DMS 273 (cell line): ENCODE measurements around the gene AREL1.

Experiments
- DNase-seq: peaks from one replicate; lab custom pipeline; 2025; ENCODE audit not compliant: unreplicated experiment; lab: John Stamatoyannopoulos, UW

The AREL1 gene

DNA sequence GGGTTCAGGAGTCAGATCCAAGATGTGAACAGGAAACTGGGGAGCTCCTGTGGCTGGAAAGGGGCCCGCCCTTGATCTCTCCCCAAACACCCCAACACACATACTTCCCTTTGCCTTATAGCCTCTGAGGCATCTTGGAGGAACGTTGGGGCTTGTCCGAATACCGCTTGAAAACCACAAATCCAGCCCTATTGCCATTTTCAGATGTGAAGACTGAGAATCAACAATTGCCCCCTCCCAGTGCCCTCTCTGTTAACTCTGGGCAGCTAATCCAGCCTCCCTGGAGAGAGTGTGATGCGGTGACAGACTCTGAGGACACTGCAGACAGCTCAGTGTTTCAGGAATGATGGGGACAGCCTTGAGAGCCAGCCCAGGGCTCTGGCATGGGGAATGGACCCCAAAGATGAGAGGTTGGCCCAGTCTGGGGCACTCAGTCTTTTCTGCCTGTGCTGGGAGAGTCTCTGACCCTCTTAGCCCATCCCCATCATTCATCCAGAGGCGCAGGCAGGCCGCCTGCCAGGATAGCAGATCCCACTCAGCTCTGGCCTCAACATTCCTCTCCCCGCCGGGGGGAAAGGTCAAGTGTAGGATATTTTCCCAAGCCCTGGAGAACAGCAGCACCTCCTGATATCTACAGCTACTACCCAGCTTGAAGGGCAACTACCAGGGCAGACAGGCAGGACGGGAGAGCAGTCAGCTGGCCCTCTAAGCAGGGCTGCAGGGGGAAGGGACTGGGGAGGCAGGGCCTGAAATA is 76.3 kb downstream of the AREL1 start:
- no peak for DNase-seq

GRCh38 chr14:74635847-74636246 is 77.0 kb downstream of the AREL1 start:
- DNase-seq: no peak

- DNase-seq: peak; percentile 84
These were observed 77.9 kb downstream of the AREL1 start for GRCh38 chr14:74634964-74635363.

- peak; percentile 84 for DNase-seq
These were observed 78.4 kb downstream of the AREL1 start for GRCh38 chr14:74634481-74634880.

DNA sequence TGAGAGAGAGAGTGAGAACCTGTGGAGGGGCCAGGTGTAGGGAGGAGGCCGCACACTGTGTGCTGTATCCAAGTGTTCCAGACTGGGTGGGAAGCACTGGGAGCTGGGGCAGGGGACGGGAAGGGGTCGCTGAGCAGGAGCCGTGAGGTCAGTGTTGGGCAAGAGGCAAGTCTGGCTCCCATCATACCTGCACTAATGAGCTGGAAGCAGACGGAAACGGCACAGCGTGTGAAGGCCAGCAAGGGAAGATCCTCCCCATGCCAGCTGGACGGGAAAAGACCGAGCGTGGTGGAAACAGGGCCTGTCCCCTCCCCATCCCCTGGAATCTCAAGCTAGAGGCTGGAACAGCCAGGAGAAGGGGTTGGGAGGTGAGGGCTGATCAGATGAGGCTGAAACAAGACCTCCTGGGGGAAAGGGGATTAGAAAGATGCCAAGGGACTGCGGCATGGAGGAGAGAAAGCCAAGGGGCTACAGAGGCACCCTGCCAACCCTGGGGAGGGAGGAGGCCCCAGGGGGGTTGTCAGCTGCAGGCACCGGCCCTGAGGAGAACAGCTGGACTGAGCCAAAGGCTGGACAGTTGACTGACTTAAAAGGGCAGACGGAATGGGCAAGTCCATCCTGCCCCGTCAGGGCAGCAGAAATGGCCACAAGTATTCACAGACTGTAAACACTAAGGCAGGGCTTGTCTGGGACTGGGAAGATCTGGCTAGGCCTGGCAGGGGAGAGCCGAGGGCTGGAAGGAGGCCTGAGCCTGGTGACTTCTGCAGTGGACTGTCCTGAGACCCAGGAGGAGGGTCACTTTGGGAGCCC is 81.8 kb downstream of the AREL1 start:
- DNase-seq: no peak

GRCh38 chr14:74628418-74628817 is 84.5 kb downstream of the AREL1 start:
- no peak for DNase-seq

DNA sequence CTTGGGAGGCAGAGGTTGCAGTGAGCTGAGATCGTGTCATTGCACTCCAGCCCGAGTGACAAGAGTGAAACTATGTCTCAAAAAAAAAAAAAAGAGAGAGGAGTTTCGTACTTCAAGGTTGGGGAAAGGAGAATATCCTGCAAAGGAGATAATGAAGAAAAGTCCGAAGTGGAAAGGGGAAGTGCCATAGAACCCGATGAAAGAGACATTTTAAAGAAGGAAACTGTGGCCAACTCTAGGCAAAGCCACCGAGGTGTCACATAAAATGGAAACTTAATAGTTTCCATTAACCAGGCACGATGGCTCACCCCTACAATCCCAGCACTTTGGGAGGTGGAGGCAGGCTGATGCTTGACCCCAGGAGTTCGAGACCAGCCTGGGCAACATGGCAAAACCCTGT is 85.8 kb downstream of the AREL1 start:
- DNase-seq: no peak

DNA sequence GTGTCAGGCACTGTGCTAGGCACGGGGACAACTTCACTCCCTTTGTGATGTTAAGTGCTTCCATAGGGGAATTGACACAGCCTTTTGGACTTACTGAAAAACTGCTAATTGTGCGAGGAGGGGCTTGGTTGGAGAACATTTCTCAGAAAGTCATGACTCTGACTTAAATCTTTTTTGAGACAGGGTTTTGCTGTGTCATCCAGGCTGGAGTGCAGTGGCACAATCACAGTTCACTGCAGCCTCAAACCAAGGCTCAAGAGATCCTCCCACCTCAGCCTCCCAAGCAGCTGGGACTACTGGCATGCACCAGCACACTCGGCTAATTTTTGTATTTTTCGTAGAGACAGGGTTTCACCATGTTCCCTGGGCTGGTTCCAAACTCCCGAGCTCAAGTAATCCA is 90.6 kb downstream of the AREL1 start:
- DNase-seq: no peak

DNA sequence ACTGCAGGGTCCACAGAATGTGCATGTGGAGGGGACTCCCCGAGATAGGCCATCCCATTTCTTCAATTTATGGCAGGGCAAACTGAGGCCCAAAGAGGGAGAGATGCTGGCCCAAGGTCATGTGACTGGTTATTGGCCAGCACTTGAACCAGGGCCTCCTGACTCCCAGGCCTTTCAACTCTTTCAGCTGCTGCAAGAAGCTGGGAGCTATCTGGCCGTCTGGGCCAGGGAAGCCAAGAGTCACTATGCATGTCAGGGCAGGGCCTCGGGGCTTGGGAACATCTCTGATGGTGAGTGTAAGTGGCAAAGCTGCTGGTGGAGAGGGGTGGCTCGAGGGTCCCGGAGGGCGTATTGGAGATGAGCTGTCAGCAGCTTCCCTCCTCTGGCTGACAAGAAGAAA is 91.3 kb downstream of the AREL1 start:
- DNase-seq: no peak

DNA sequence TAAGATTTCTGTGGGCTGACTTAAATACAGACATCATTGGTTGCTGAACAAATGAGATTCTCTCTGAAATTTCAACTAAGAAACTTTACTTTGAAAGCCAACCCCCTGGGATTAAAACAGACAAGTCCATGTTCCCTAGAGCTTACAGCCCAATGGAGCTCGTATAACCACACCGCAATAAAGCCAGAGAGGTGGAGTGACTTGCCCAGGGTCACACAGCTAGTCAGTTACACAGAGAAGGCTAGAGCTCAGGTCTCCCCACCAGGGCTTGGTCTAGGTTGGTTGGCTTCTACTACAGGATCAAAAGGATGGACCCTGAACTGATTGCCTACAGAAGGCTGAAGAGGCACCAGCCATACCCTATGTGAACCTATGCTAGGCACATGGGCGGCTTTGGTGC is 92.0 kb downstream of the AREL1 start:
- DNase-seq: no peak

- DNase-seq: no peak
These were observed 92.4 kb downstream of the AREL1 start for GRCh38 chr14:74620497-74620921.

GRCh38 chr14:74619672-74620131 is 93.2 kb downstream of the AREL1 start:
- no peak for DNase-seq

DNA sequence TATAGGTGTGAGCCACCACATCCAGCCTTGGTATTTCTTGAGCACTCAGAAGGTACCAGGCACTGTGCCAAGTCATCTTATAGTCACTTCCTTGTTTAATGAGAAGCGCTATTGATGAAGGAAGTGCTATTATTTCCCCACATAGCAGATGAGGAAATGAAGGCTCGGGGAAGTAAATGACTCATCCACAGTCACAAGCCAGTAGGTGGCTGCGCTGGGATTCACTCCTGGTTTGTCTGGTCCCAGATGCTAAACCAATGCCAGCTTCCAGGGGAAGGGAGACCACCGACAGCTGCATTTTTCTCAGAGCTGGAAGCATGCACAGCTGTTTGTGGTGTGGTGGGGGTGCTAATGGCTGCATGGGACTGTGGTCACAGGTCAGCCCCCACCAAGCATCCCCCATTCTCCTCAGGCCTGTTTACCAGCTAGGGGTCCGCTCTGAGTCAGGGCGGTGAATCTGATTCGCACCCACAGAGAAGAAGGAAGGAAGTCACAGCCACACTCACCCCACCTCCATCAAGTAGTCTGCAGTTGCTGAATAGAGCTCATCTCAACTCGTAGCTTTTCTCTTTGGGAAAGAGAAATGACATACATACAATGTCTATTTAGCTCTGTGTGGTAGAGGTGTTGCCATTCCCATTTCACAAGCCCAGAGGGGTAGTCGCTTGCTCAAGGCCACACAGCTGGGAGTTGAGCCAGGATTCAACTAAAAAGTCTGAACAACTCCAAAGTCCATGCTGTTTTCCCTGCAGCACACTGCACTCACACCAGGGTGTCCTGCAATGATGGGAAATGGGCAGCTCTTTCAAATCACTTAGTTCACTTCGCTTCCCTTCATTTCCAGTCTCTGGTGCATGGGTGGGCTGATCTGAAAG is 94.6 kb downstream of the AREL1 start:
- DNase-seq: no peak

DNA sequence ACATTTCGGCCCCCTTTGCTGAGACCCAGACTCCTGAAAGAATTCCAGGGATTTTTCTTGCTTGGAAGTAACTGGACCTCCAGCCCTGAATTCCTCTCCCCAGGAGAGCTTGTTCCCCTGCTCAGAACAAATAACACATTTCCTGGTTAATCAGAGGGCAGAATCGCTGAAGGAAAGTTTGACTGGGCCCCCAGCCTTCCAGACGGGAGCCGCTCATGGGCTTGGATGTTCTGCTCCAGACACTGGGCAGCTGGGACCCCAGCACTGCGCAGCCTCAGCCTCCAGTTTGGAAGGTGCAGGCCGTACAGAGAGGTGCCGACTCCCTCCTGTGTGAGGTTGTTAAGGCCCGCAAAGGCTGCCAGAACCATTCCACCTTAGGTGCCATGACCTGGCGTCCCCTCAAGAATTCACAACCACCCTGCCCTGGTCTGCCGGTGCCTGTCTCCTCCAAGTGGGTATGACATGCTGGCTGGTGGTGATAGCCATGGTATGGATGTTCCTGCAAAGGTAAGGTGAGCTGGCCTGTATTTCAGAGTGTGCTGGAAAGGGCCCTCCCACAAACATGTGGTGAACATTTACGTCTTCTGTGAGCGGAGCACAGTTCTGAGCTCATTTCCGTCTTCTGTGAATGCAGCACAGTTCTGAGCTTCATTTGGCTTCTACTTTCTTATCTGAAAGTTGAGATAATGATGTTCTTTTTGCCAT is 95.7 kb downstream of the AREL1 start:
- no peak for DNase-seq

GRCh38 chr14:74616507-74616906 is 96.4 kb downstream of the AREL1 start:
- DNase-seq: no peak

GRCh38 chr14:74615735-74616134 is 97.1 kb downstream of the AREL1 start:
- DNase-seq: no peak

DNA sequence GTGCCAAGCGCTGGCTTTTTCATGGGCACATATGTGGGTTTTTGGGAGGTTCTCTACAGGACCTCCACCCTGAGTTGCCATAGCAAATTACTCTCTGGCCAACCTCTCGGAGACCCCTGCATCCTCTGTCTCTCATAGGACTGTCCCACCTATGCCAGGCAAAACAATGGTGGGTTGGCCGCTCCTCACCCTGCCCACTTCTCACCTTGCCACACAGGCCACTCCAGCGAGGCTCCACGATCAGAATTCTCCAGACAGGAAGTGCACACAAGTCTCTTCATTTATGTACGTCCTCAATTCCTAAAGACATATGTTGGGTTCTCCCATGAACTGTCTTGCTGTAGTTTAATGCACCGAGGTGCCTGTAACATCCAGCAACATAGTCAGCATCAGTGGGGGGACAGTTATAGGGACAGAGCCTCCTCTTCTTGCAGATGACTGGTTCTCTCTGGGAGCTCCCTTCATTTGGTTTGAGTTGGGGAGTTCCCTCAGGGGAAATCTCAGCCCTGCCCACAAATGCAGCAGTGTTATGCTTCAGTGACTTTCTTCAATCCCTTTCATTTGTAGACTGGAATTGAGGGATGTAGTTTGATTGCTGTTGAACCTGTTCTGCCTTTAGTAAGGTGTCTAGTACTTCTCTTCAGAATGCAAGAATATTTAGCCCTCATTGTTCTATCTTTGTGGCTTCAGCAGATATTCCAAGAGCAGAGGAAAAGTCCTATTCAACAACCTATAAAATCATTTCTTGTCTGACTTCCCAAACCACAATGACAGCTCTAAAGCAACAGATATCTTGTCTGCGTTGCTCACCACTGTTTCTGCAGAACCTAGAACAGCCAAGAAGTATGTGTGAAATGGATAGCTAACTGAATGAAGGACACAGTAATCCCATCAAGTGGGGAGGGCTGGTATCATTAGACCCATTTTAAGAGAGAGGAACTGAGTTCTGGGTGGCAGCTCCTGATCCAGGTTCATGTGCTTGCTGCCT is 98.1 kb downstream of the AREL1 start:
- DNase-seq: no peak

DNA sequence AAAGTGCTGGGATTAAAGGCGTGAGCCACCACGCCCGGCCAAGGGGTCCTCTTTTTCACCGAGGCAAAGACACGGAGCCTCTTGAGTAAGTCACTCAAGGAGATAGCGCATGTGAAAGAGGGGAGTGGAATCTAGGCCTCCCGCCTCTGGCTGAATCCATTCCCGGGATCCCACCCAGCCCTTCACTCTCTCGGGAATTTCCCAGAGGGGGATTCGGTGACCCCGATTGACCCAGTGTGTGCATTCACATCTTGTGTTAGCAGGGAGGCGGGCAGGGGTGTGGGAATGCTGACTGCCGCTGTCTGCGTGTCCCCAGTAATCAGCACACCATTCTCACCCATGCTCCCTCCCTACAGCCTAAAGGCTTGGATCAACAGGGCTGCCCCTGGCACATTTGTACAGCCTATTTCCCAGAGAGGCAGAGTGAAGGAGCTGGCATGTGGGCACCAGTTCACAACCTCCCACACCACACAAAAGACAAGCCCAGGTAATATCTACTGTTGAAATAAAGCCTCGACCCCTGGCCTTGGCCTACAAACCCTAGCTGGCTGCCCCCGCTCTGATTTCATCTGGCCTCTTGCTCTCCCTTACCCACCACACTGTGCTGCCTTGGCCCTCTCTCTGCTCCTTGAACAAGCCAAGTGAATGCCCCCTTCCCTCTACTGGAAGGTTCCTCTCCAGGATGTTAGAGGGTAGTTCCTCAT is 99.5 kb downstream of the AREL1 start:
- no peak for DNase-seq
